ENCODE data around the gene ABO.

ABO gene

GRCh38 chr9:133282464-133283238, 7.7 kb upstream of the ABO start:
- DNase-seq = no peak
- Histone ChIP-seq H3K36me3 (no peaks in the 10 kb centered on the region), H3K9me3 (no peaks in the 10 kb centered on the region), H3K4me3 (no peak overlapping the region), H3K4me1 (no peaks in the 10 kb centered on the region), H3K27me3 (peaks cover 0 to 17% of the 10 kb centered on the region in 2 donors), H3K27ac (no peak overlapping the region)
- TF ChIP-seq CTCF (IDR thresholded peaks at IDR 0.05) = no peak
- intact Hi-C loops (cut with DNase I; ENCODE audit: low total_unique reads) = no loop called here

GRCh38 chr9:133280392-133280791, 5.4 kb upstream of the ABO start:
- H3K9me3 ChIP-seq = no peaks in the 10 kb centered on the region
- no peak for DNase-seq

GRCh38 chr9:133278161-133279114, 3.4 kb upstream of the ABO start:
- Histone ChIP-seq H3K4me3 (no peak overlapping the region), H3K27me3 (peaks cover 0 to 59% of the 10 kb centered on the region in 2 donors), H3K27ac (no peak overlapping the region), H3K9me3 (no peaks in the 10 kb centered on the region), H3K4me1 (peaks cover 0 to 15% (median 6%) of the 10 kb centered on the region in 4 donors), H3K36me3 (no peaks in the 10 kb centered on the region)
- no peak for DNase-seq
- no peak for TF ChIP-seq CTCF (IDR thresholded peaks at IDR 0.05)
- intact Hi-C loops (cut with DNase I; ENCODE audit: low total_unique reads) = no loop called here

More at GRCh38 chr9:133280392-133280791, 5.4 kb upstream of the ABO start:
- H3K36me3 ChIP-seq = no peaks in the 10 kb centered on the region
- no peak overlapping the region for H3K27ac ChIP-seq
- peaks cover 0 to 39% of the 10 kb centered on the region in 2 donors for H3K27me3 ChIP-seq
- intact Hi-C loops (cut with DNase I; ENCODE audit: low total_unique reads) = no loop called here
- peaks cover 0 to 7% (median 3%) of the 10 kb centered on the region in 4 donors for H3K4me1 ChIP-seq
- H3K4me3 ChIP-seq = no peak overlapping the region
- no peak for TF ChIP-seq CTCF (IDR thresholded peaks at IDR 0.05)

- no peak for TF ChIP-seq CTCF (IDR thresholded peaks at IDR 0.05)
- Histone ChIP-seq H3K4me3 (no peak overlapping the region), H3K27ac (no peak overlapping the region), H3K4me1 (peaks cover 0 to 15% (median 6%) of the 10 kb centered on the region in 4 donors), H3K9me3 (no peaks in the 10 kb centered on the region), H3K27me3 (peaks cover 0 to 65% of the 10 kb centered on the region in 2 donors), H3K36me3 (no peaks in the 10 kb centered on the region)
- DNase-seq = no peak
- intact Hi-C loops (cut with DNase I; ENCODE audit: low total_unique reads) = no loop called here
These were observed 2.5 kb upstream of the ABO start for GRCh38 chr9:133277467-133277866.

GRCh38 chr9:133276923-133277322, 1.9 kb upstream of the ABO start:
- TF ChIP-seq CTCF (IDR thresholded peaks at IDR 0.05) = no peak
- no peak for DNase-seq
- Histone ChIP-seq H3K9me3 (no peaks in the 10 kb centered on the region), H3K27me3 (peaks cover 0 to 64% of the 10 kb centered on the region in 2 donors), H3K36me3 (no peaks in the 10 kb centered on the region), H3K27ac (no peak overlapping the region), H3K4me1 (peaks cover 0 to 15% (median 6%) of the 10 kb centered on the region in 4 donors), H3K4me3 (no peak overlapping the region)
- intact Hi-C loops (cut with DNase I; ENCODE audit: low total_unique reads) = no loop called here
